ENCODE data around the gene HADH. TPM values are rescaled to one million over a fixed set of nuclear protein-coding genes. Genes with fewer than 3 reads are reported as not detected.
A peak's percentile ranks its signal among the peaks of the same experiment; 100 is the strongest.
"Not testable (repeated sequence)": the region's sequence is repeated elsewhere in the genome, so short reads cannot be mapped to it uniquely, and the experiment has no call there.

HADH gene
- total RNA-seq, 1 donor from 2014 or later: 252 TPM

GRCh38 chr4:108050166-108051111 lies 60.8 kb downstream of the HADH start:
- DNase-seq; ATAC-seq; intact Hi-C loops (cut with micrococcal nuclease): not testable (repeated sequence)

GRCh38 chr4:108051343-108051742 lies 61.7 kb downstream of the HADH start:
- intact Hi-C loops (cut with micrococcal nuclease): no loop called here
- ATAC-seq: no peak
- DNase-seq: no peak

- intact Hi-C loops (cut with micrococcal nuclease): no loop called here
- no peak for DNase-seq
- ATAC-seq: no peak
Measured at GRCh38 chr4:108052558-108053120, 63.0 kb downstream of the HADH start.

GRCh38 chr4:108053251-108053711 lies 63.6 kb downstream of the HADH start:
- ATAC-seq: no peak
- no peak for DNase-seq
- intact Hi-C loops (cut with micrococcal nuclease): no loop called here

GRCh38 chr4:108054025-108054638 lies 64.4 kb downstream of the HADH start:
- intact Hi-C loops (cut with micrococcal nuclease): no loop called here
- ATAC-seq (no peak), DNase-seq (no peak)

GRCh38 chr4:108055787-108056186 lies 66.1 kb downstream of the HADH start:
- intact Hi-C loops (cut with micrococcal nuclease): no loop called here
- DNase-seq (no peak), ATAC-seq (no peak)

GRCh38 chr4:108056418-108056817 lies 66.7 kb downstream of the HADH start:
- ATAC-seq: no peak
- intact Hi-C loops (cut with micrococcal nuclease): no loop called here
- no peak for DNase-seq

- intact Hi-C loops (cut with micrococcal nuclease): no loop called here
Measured at GRCh38 chr4:108058685-108059440, 69.2 kb downstream of the HADH start.

GRCh38 chr4:108060164-108060563 lies 70.5 kb downstream of the HADH start:
- peak; percentile 59 for ATAC-seq
- intact Hi-C loops (cut with micrococcal nuclease): loop anchor here (5.0 kb wide), 1 partner anchor 102 kb away; no protein-coding TSS in a partner anchor
- no peak for DNase-seq

More at GRCh38 chr4:108058685-108059440, 69.2 kb downstream of the HADH start:
- ATAC-seq (no peak), DNase-seq (no peak)

GRCh38 chr4:108060686-108061321 lies 71.1 kb downstream of the HADH start:
- no peak for ATAC-seq
- no peak for DNase-seq
- intact Hi-C loops (cut with micrococcal nuclease): loop anchor here (5.0 kb wide), 1 partner anchor 101 kb away; no protein-coding TSS in a partner anchor

- intact Hi-C loops (cut with micrococcal nuclease): no loop called here
- ATAC-seq: no peak
- DNase-seq: no peak
Measured at GRCh38 chr4:108068442-108068841, 78.8 kb downstream of the HADH start.

GRCh38 chr4:108070775-108071174 lies 81.1 kb downstream of the HADH start:
- DNase-seq (no peak), ATAC-seq (no peak)
- intact Hi-C loops (cut with micrococcal nuclease): no loop called here

GRCh38 chr4:108072300-108072699 lies 82.6 kb downstream of the HADH start:
- ATAC-seq (no peak), DNase-seq (no peak)
- intact Hi-C loops (cut with micrococcal nuclease): no loop called here

GRCh38 chr4:108078024-108078733 lies 88.5 kb downstream of the HADH start:
- ATAC-seq (no peak), DNase-seq (no peak)
- intact Hi-C loops (cut with micrococcal nuclease): no loop called here

GRCh38 chr4:108080747-108081146 lies 91.1 kb downstream of the HADH start:
- intact Hi-C loops (cut with micrococcal nuclease): no loop called here
- no peak for ATAC-seq
- no peak for DNase-seq

GRCh38 chr4:108081256-108081655 lies 91.6 kb downstream of the HADH start:
- DNase-seq (no peak), ATAC-seq (no peak)
- intact Hi-C loops (cut with micrococcal nuclease): no loop called here

Data from left ventricle myocardium superior (tissue), 1 donor.